HepG2 (cell line): ENCODE data around the gene FMNL2. TPM values are rescaled to one million over a fixed set of nuclear protein-coding genes. Genes with fewer than 3 reads are reported as not detected.

Experiments
- ATAC-seq: fragments of 200-7000 bp; cut with Tn5 transposase; 3 replicates; pipeline ENCODE4 v1.9.1; 2020; ENCODE audit warnings: mild to moderate bottlenecking, moderate library complexity
- BruUV-seq: library from RNA; stranded (reverse); fragments of 400-500 nt; replicated peaks from 2 replicates; lab custom pipeline; 2021; lab: Mats Ljungman, UMichigan
- CTCF ChIA-PET: fragments of 300-600 bp; formaldehyde crosslinking; extraction: SDS; loops from one replicate; lab custom pipeline; 2021; ENCODE audit warnings: low total read pairs, inconsistent platforms, low intra/inter-chr PET ratio; lab: Yijun Ruan, JAX
- POLR2A ChIA-PET: fragments of 350-600 bp; sonication (Branson Sonifier 250); formaldehyde crosslinking; loops from one replicate; lab custom pipeline; 2020; ENCODE audit warnings: antibody characterized with exemption, inconsistent platforms; lab: Yijun Ruan, JAX
- DNase-seq: peaks from one replicate; pipeline ENCODE4 v3.0.0-alpha.2; 2015; ENCODE audit warnings: low spot score
- FAIRE-seq: peaks from 3 replicates; lab custom pipeline; 2011; peaks lifted over from hg19 to GRCh38; lab: Jason Lieb, UNC
- H2AFZ ChIP-seq: one replicate; pipeline ENCODE4 v1.6.1; 2011; ENCODE audit warnings: low read length, inconsistent platforms
- H3K27ac ChIP-seq: fragments of 300-600 bp; 3 replicates; pipeline ENCODE4 v1.8.0; 2011; ENCODE audit warnings: mixed run types, mild to moderate bottlenecking, mixed read lengths, low read length, inconsistent platforms; ENCODE audit not compliant: insufficient read depth; ENCODE audit errors: extremely low read length
- H3K27me3 ChIP-seq, 2 experiments: fragments of 200-600 bp in 1 of 2; 2 replicates in 1 of 2; 3 replicates in 1 of 2; pipeline versions ENCODE4 v1.6.0 to v1.8.0; 2011; ENCODE audit warnings: low read length in 2 of 2, mild to moderate bottlenecking in 2 of 2, moderate library complexity in 2 of 2, inconsistent platforms in 1 of 2; ENCODE audit not compliant: insufficient read depth in 2 of 2, control insufficient read depth in 1 of 2
- H3K36me3 ChIP-seq, 2 experiments: fragments of 200-600 bp in 1 of 2; replicated peaks in 1 of 2; 2 replicates in 1 of 2; 3 replicates in 1 of 2; pipeline versions ENCODE4 v1.5.1 to v1.8.0; 2011; ENCODE audit warnings: low read length in 2 of 2, inconsistent platforms in 1 of 2; ENCODE audit not compliant: insufficient read depth in 2 of 2, control insufficient read depth in 1 of 2
- H3K4me1 ChIP-seq: 2 replicates; pipeline ENCODE4 v1.5.1; 2012; ENCODE audit warnings: low read length, inconsistent platforms; ENCODE audit not compliant: insufficient read depth
- H3K4me2 ChIP-seq: 2 replicates; pipeline ENCODE4 v1.6.0; 2011; ENCODE audit warnings: low read depth, low read length, inconsistent platforms
- H3K4me3 ChIP-seq, 3 experiments: fragments of 200-600 bp in 1 of 3; sonication (generic), shearing (Covaris generic) in 1 of 3; replicated peaks in 1 of 3; 2 replicates each; pipeline ENCODE4 v1.5.1; 2011 to 2016; ENCODE audit warnings: low read length in 3 of 3, inconsistent platforms in 2 of 3, low read depth in 2 of 3, mild to moderate bottlenecking in 2 of 3, control low read depth in 1 of 3, mixed read lengths in 1 of 3; ENCODE audit not compliant: insufficient read depth in 1 of 3
- H3K79me2 ChIP-seq: one replicate; pipeline ENCODE4 v1.6.1; 2011; ENCODE audit warnings: low read length, inconsistent platforms; ENCODE audit not compliant: insufficient read depth
- H3K9ac ChIP-seq: 2 replicates; pipeline ENCODE4 v1.6.0; 2011; ENCODE audit warnings: mild to moderate bottlenecking, low read depth, low read length, inconsistent platforms; ENCODE audit not compliant: insufficient read depth
- H3K9me3 ChIP-seq: 2 replicates; pipeline ENCODE4 v1.5.1; 2012; ENCODE audit warnings: mild to moderate bottlenecking, low read length
- H4K20me1 ChIP-seq: 2 replicates; pipeline ENCODE4 v1.6.0; 2011; ENCODE audit warnings: inconsistent platforms, mild to moderate bottlenecking, low read length, moderate library complexity; ENCODE audit not compliant: insufficient read depth
- AHDC1 ChIP-seq: sonication (generic); formaldehyde crosslinking; IDR thresholded peaks from 2 replicates; pipeline ENCODE4 v1.5.1; 2020; ENCODE audit warnings: mild to moderate bottlenecking, missing genetic modification reagents, borderline replicate concordance
- ATF1 ChIP-seq: IDR thresholded peaks from 2 replicates; pipeline ENCODE4 v1.6.1; 2016; ENCODE audit warnings: mild to moderate bottlenecking, control low read depth
- CENPT ChIP-seq: sonication (generic); formaldehyde crosslinking; IDR thresholded peaks from 2 replicates; pipeline ENCODE4 v1.8.0; 2022; ENCODE audit warnings: low read depth, mild to moderate bottlenecking, moderate library complexity, missing genetic modification reagents
- FOXP4 ChIP-seq: sonication (generic); formaldehyde crosslinking; IDR thresholded peaks from 2 replicates; pipeline ENCODE4 v1.4.0; 2020; ENCODE audit warnings: missing genetic modification reagents
- HOXA9 ChIP-seq: sonication (generic); formaldehyde crosslinking; IDR thresholded peaks from 2 replicates; pipeline ENCODE4 v1.8.1; 2022; ENCODE audit warnings: missing genetic modification reagents, mild to moderate bottlenecking, moderate library complexity, borderline replicate concordance
- PPARG ChIP-seq: conservative IDR thresholded peaks from 2 replicates; pipeline ENCODE4 v1.6.1; 2016; ENCODE audit warnings: missing biosample characterization, missing genetic modification reagents
- TFE3 ChIP-seq: IDR thresholded peaks from 2 replicates; pipeline ENCODE4 v1.6.1; 2016
- TMF1 ChIP-seq: sonication (generic); formaldehyde crosslinking; IDR thresholded peaks from 2 replicates; pipeline ENCODE4 v1.8.1; 2022; ENCODE audit warnings: low read depth, missing genetic modification reagents
- ZFYVE20 ChIP-seq: sonication (generic); formaldehyde crosslinking; IDR thresholded peaks from 2 replicates; pipeline ENCODE4 v1.8.0; 2023; ENCODE audit warnings: low read depth, mild to moderate bottlenecking, moderate library complexity, missing genetic modification reagents, borderline replicate concordance
- ZNF317 ChIP-seq: sonication (generic); formaldehyde crosslinking; IDR thresholded peaks from 2 replicates; pipeline ENCODE4 v1.5.0; 2020; ENCODE audit warnings: mild to moderate bottlenecking, missing genetic modification reagents
- ZNF672 ChIP-seq: sonication (generic); formaldehyde crosslinking; IDR thresholded peaks from 2 replicates; pipeline ENCODE4 v1.8.1; 2022; ENCODE audit warnings: missing genetic modification reagents
- ZNF724P ChIP-seq: sonication (generic); formaldehyde crosslinking; IDR thresholded peaks from 2 replicates; pipeline ENCODE4 v1.8.0; 2022; ENCODE audit warnings: missing genetic modification reagents, borderline replicate concordance
- ZNF816 ChIP-seq: sonication (generic); formaldehyde crosslinking; IDR thresholded peaks from 2 replicates; pipeline ENCODE4 v1.8.0; 2022; ENCODE audit warnings: missing genetic modification reagents, mild to moderate bottlenecking, borderline replicate concordance
- WGBS: methylation state at CpG from one replicate; pipeline ENCODE4 v1.1.6; 2017; ENCODE audit warnings: low lambda C conversion rate; 5-methylcytosine and 5-hydroxymethylcytosine counted together
- in situ Hi-C: cut with HindIII; loops from 2 replicates; pipeline ENCODE4 v1.10.0; 2017; ENCODE audit warnings: low pct_unique_long_range_greater_than_20kb; ENCODE audit not compliant: extremely low pct_ligation_motif_present
- intact Hi-C: fragments of 100-400 bp; cut with micrococcal nuclease; formaldehyde crosslinking; loops from one replicate; pipeline ENCODE4 v1.10.0; 2022; ENCODE audit not compliant: unreplicated experiment
- polyA plus RNA-seq, 8 experiments: library from polyadenylated mRNA; depleted of rRNA in 3 of 8; stranded (reverse) in 7 of 8; unstranded in 1 of 8; fragments of >200 nt; fragmentation: Illumina TruSeq in 4 of 8; extraction: Trizol in 4 of 8; gene quantifications; 2 replicates each; pipeline versions ENCODE4 v1.2.1 to v1.2.3, GENCODE V29; 2011 to 2016; ENCODE audit warnings: low read depth in 4 of 8, missing spikeins in 1 of 8, mixed read lengths in 1 of 8; ENCODE audit not compliant: insufficient read depth in 1 of 8
- total RNA-seq, 5 experiments: library from RNA; depleted of rRNA; stranded (reverse); fragments of >200 nt; fragmentation: Illumina TruSeq; extraction: Trizol; gene quantifications; 2 replicates each; pipeline ENCODE4 v1.2.3, GENCODE V29; 2016; ENCODE audit warnings: low read depth in 1 of 5

Gene FMNL2
- total and polyA plus RNA-seq, 2 of the 13 experiments (the other 11 are each of a cell fraction or from before 2014, with no cell fraction given) = 66.5 to 67.7 TPM

GRCh38 chr2:152470861-152471854 lies 136.2 kb downstream of the FMNL2 start:
- Histone ChIP-seq H3K27me3 (no peaks in the 10 kb centered on the region), H3K4me1 (peaks cover 98% of the 10 kb centered on the region), H3K36me3 (no peaks in the 10 kb centered on the region), H3K9me3 (no peaks in the 10 kb centered on the region), H3K9ac (peak overlapping the region; percentile 50), H3K4me2 (peak overlapping the region; percentile 61), H4K20me1 (0 out of 2 replicates have a peak, but pooled peaks cover 4% of the 10 kb centered on the region), H2AFZ (no peak overlapping the region), H3K27ac (peak overlapping the region; percentile 57), H3K4me3 (peak overlapping the region in 2 of 3 experiments; percentile 29 to 34; a peak in 3 of 6 replicates), H3K79me2 (peaks cover 100% of the 10 kb centered on the region)
- peak; percentile 46 for DNase-seq
- intact Hi-C loops (loop anchor here (5.0 kb wide), 3 partner anchors 39 to 294 kb away; partner anchors contain the start of genes FMNL2 and STAM2), in situ Hi-C loops (no loop called here)
- no TSS peak for BruUV-seq
- POLR2A ChIA-PET = interaction anchor here (0.8 to 2.7 kb wide), 6 partner anchors 9 to 129 kb away, joined by 3 to 15 read pairs (median 4); no protein-coding TSS in a partner anchor
- FAIRE-seq = no peak
- WGBS = 19% methylated on average over 12 of the region's 12 CpGs
- peak; percentile 29 for ATAC-seq
- CTCF ChIA-PET = no interaction called here
- no peak for TF ChIP-seq ZFYVE20 (CRISPR knock-in tag)
- TF ChIP-seq FOXP4 (CRISPR knock-in tag) = peak; percentile 38; the same call in 1 of the 2 replicates
- TF ChIP-seq TFE3 (CRISPR knock-in tag) = no peak
- no peak for TF ChIP-seq ZNF724P (CRISPR knock-in tag)
- 0 out of 2 replicates have a peak, but pooled peaks have one; percentile 27 for TF ChIP-seq PPARG (CRISPR knock-in tag)
- no peak for TF ChIP-seq AHDC1 (CRISPR knock-in tag)
- no peak for TF ChIP-seq ZNF672 (CRISPR knock-in tag)
- peak; percentile 47; the same call in 1 of the 2 replicates for TF ChIP-seq ATF1 (CRISPR knock-in tag)
- no peak for TF ChIP-seq TMF1 (CRISPR knock-in tag)
- TF ChIP-seq CENPT (CRISPR knock-in tag) = no peak
- no peak for TF ChIP-seq HOXA9
- TF ChIP-seq ZNF816 (CRISPR knock-in tag) = no peak
- TF ChIP-seq ZNF317 (CRISPR knock-in tag) = 0 out of 2 replicates have a peak, but pooled peaks have one; percentile 21
